Measurements from ENCODE around the gene C2CD3. TPM values are rescaled to one million over a fixed set of nuclear protein-coding genes. Genes with fewer than 3 reads are reported as not detected.

The C2CD3 gene
- total RNA-seq, 1 donor from 2014 or later = 23.8 TPM

GRCh38 chr11:74000307-74001133, 170.3 kb downstream of the C2CD3 start:
- H3K27me3 ChIP-seq = no peaks in the 10 kb centered on the region
- no peaks in the 10 kb centered on the region for H3K9me3 ChIP-seq
- H3K4me1 ChIP-seq = no peaks in the 10 kb centered on the region
- no peak for DNase-seq (ENCODE audit: extremely low spot score in 2 of 2)
- intact Hi-C loops (cut with DNase I) = no loop called here
- H3K4me3 ChIP-seq = no peak overlapping the region
- TF ChIP-seq POLR2A (IDR thresholded peaks at IDR 0.05) (no peak), CTCF (IDR thresholded peaks at IDR 0.05) (no peak), POLR2AphosphoS5 (IDR thresholded peaks at IDR 0.05; ENCODE audit: insufficient read depth in 1 of 2, low read depth in 1 of 2) (no peak)
- H3K27ac ChIP-seq = no peak overlapping the region
- H3K36me3 ChIP-seq = peaks cover 0 to 6% of the 10 kb centered on the region in 2 donors

GRCh38 chr11:73999581-74000306, 171.1 kb downstream of the C2CD3 start:
- peaks cover 0 to 6% of the 10 kb centered on the region in 2 donors for H3K36me3 ChIP-seq
- TF ChIP-seq CTCF (IDR thresholded peaks at IDR 0.05) (no peak), POLR2AphosphoS5 (IDR thresholded peaks at IDR 0.05; ENCODE audit: insufficient read depth in 1 of 2, low read depth in 1 of 2) (no peak), POLR2A (IDR thresholded peaks at IDR 0.05) (no peak)
- intact Hi-C loops (cut with DNase I) = no loop called here
- H3K4me3 ChIP-seq = no peak overlapping the region
- H3K4me1 ChIP-seq = no peaks in the 10 kb centered on the region
- H3K27me3 ChIP-seq = no peaks in the 10 kb centered on the region
- H3K9me3 ChIP-seq = no peaks in the 10 kb centered on the region
- no peak for DNase-seq (ENCODE audit: extremely low spot score in 2 of 2)
- no peak overlapping the region for H3K27ac ChIP-seq

- DNase-seq (ENCODE audit: extremely low spot score in 2 of 2) = no peak
- no peaks in the 10 kb centered on the region for H3K9me3 ChIP-seq
- TF ChIP-seq CTCF (IDR thresholded peaks at IDR 0.05) (no peak), POLR2A (IDR thresholded peaks at IDR 0.05) (no peak), POLR2AphosphoS5 (IDR thresholded peaks at IDR 0.05; ENCODE audit: insufficient read depth in 1 of 2, low read depth in 1 of 2) (no peak)
- no peak overlapping the region for H3K27ac ChIP-seq
- H3K4me3 ChIP-seq = no peak overlapping the region
- intact Hi-C loops (cut with DNase I) = no loop called here
- H3K27me3 ChIP-seq = no peaks in the 10 kb centered on the region
- H3K36me3 ChIP-seq = peaks cover 0 to 6% of the 10 kb centered on the region in 2 donors
- no peaks in the 10 kb centered on the region for H3K4me1 ChIP-seq
These were observed 171.8 kb downstream of the C2CD3 start for GRCh38 chr11:73998846-73999575.

GRCh38 chr11:73997120-73997770, 173.6 kb downstream of the C2CD3 start:
- TF ChIP-seq CTCF (IDR thresholded peaks at IDR 0.05) (no peak), POLR2AphosphoS5 (IDR thresholded peaks at IDR 0.05; ENCODE audit: insufficient read depth in 1 of 2, low read depth in 1 of 2) (no peak), POLR2A (IDR thresholded peaks at IDR 0.05) (no peak)
- DNase-seq (ENCODE audit: extremely low spot score in 2 of 2) = no peak
- no peaks in the 10 kb centered on the region for H3K4me1 ChIP-seq
- H3K27ac ChIP-seq = no peak overlapping the region
- no peaks in the 10 kb centered on the region for H3K36me3 ChIP-seq
- no peak overlapping the region for H3K4me3 ChIP-seq
- intact Hi-C loops (cut with DNase I) = no loop called here
- no peaks in the 10 kb centered on the region for H3K9me3 ChIP-seq
- H3K27me3 ChIP-seq = no peaks in the 10 kb centered on the region
